K562 (cell line): Measurements from ENCODE around the gene POMGNT1. TPM values are rescaled to one million over a fixed set of nuclear protein-coding genes. Genes with fewer than 3 reads are reported as not detected.

ENCODE experiments used
- ATF1 ChIP-seq, 2 experiments: fragments of 450-650 bp in 1 of 2; IDR thresholded peaks; 2 replicates each; pipeline ENCODE4 v1.6.1; 2016; ENCODE audit warnings: missing compliant biosample characterization in 1 of 2, missing genetic modification characterization in 1 of 2
- CHCHD3 ChIP-seq: fragments of 250-450 bp; sonication (Bioruptor Pico); IDR thresholded peaks from 2 replicates; pipeline ENCODE4 v2.1.2; 2022; ENCODE audit warnings: mild to moderate bottlenecking
- ERF ChIP-seq: fragments of 450-650 bp; formaldehyde crosslinking; IDR thresholded peaks from 2 replicates; pipeline ENCODE4 v1.4.0; 2020; ENCODE audit warnings: mild to moderate bottlenecking, mixed read lengths
- ETS2 ChIP-seq: IDR thresholded peaks from 2 replicates; pipeline ENCODE4 v1.6.1; 2016; ENCODE audit warnings: borderline replicate concordance, missing genetic modification characterization, mild to moderate bottlenecking, moderate library complexity, missing compliant biosample characterization; ENCODE audit not compliant: poor library complexity, severe bottlenecking
- FIP1L1 ChIP-seq: fragments of 200-400 bp; formaldehyde crosslinking; IDR thresholded peaks from 2 replicates; pipeline ENCODE4 v1.6.1; 2018; ENCODE audit warnings: mild to moderate bottlenecking, low read depth, low read length; ENCODE audit not compliant: poor library complexity, severe bottlenecking
- FOXJ3 ChIP-seq: sonication (generic); formaldehyde crosslinking; IDR thresholded peaks from 2 replicates; pipeline ENCODE4 v1.4.0; 2020; ENCODE audit warnings: mild to moderate bottlenecking, missing genetic modification reagents
- HNRNPH1 ChIP-seq: fragments of 200-400 bp; formaldehyde crosslinking; optimal IDR thresholded peaks from 2 replicates; pipeline ENCODE3; 2017; ENCODE audit warnings: low read depth, mild to moderate bottlenecking, low read length, moderate library complexity
- HNRNPUL1 ChIP-seq: fragments of 200-400 bp; formaldehyde crosslinking; IDR thresholded peaks from 2 replicates; pipeline ENCODE4 v1.6.1; 2017; ENCODE audit warnings: low read length
- HOMEZ ChIP-seq: fragments of 250-450 bp; sonication (Bioruptor Pico); IDR thresholded peaks from 2 replicates; pipeline ENCODE4 v1.4.0; 2020; ENCODE audit warnings: mild to moderate bottlenecking, moderate library complexity
- MTA1 ChIP-seq: fragments of 450-650 bp; IDR thresholded peaks from 2 replicates; pipeline ENCODE4 v1.6.1; 2017; ENCODE audit warnings: borderline replicate concordance
- NFIC ChIP-seq: fragments of 450-650 bp; IDR thresholded peaks from 2 replicates; pipeline ENCODE4 v1.6.1; 2017; ENCODE audit warnings: mild to moderate bottlenecking, inconsistent platforms
- PCBP2 ChIP-seq: fragments of 200-400 bp; formaldehyde crosslinking; IDR thresholded peaks from 2 replicates; pipeline ENCODE4 v1.6.1; 2018; ENCODE audit warnings: low read length, low read depth, mild to moderate bottlenecking, moderate library complexity; ENCODE audit not compliant: poor library complexity, severe bottlenecking
- TCF7L2 ChIP-seq: fragments of 150-350 bp; IDR thresholded peaks from 2 replicates; pipeline ENCODE4 v1.6.1; 2016; ENCODE audit warnings: low read depth, mild to moderate bottlenecking, low read length, moderate library complexity
- TEAD2 ChIP-seq: fragments of 450-650 bp; IDR thresholded peaks from 2 replicates; pipeline ENCODE4 v1.6.1; 2016; ENCODE audit warnings: missing genetic modification characterization, control low read depth, missing compliant biosample characterization
- ZBTB2 ChIP-seq: fragments of 450-650 bp; IDR thresholded peaks from 2 replicates; pipeline ENCODE4 v1.6.1; 2016; ENCODE audit warnings: antibody characterized with exemption
- ZNF668 ChIP-seq: fragments of 250-450 bp; sonication (Bioruptor Pico); IDR thresholded peaks from 2 replicates; pipeline ENCODE4 v1.8.0; 2022; ENCODE audit warnings: mild to moderate bottlenecking, inconsistent platforms
- ZNF780A ChIP-seq: fragments of 250-450 bp; sonication (Bioruptor Pico); IDR thresholded peaks from 2 replicates; pipeline ENCODE4 v1.5.0; 2021; ENCODE audit warnings: mild to moderate bottlenecking
- polyA plus RNA-seq, 8 experiments: library from polyadenylated mRNA; depleted of rRNA in 4 of 8; stranded (reverse) in 5 of 8; unstranded in 3 of 8; fragments of >200 nt; fragmentation: Nextera tagmentation in 2 of 8; fragmentation: Illumina TruSeq in 1 of 8; extraction: Ambion mirVana in 2 of 8; extraction: Trizol in 1 of 8; gene quantifications; 2 replicates each; pipeline versions ENCODE4 v1.2.1 to v1.2.3, GENCODE V29; 2011 to 2014; ENCODE audit warnings: inconsistent platforms in 1 of 8, missing spikeins in 1 of 8
- total RNA-seq, 7 experiments: library from RNA; depleted of rRNA in 6 of 7; stranded (reverse); fragments of >200 nt in 6 of 7; fragmentation: Illumina TruSeq in 2 of 7; extraction: Trizol in 2 of 7; gene quantifications; 2 replicates each; pipeline versions ENCODE4 v1.2.1 to v1.2.3, GENCODE V29; 2011 to 2021; ENCODE audit warnings: low replicate concordance in 1 of 7
- TF ChIP-seq, protein P1 (sequence below): fragments of 200-800 bp; sonication (Bioruptor generic); IDR thresholded peaks from 2 replicates; pipeline ENCODE4 v1.6.1; 2016; ENCODE audit warnings: missing genetic modification characterization, missing compliant biosample characterization
- TF ChIP-seq, protein P2 (sequence below): fragments of 450-650 bp; formaldehyde crosslinking; IDR thresholded peaks from 2 replicates; pipeline ENCODE4 v1.4.0; 2022; ENCODE audit warnings: missing genetic modification characterization

The POMGNT1 gene
- total and polyA plus RNA-seq, 9 of the 15 experiments (the other 6 are each of a cell fraction or from before 2014, with no cell fraction given): 14.1 to 58.9 (median 37.8) TPM

GRCh38 chr1:46247436-46248121 is 49.3 kb upstream of the POMGNT1 start, which contains the start of gene RAD54L (continued):
- TF ChIP-seq MTA1 (no peak), NFIC (no peak), TCF7L2 (no peak), FOXJ3 (CRISPR knock-in tag) (no peak), FIP1L1 (no peak), ZNF668 (no peak), PCBP2 (no peak), ATF1 (CRISPR knock-in tag; IDR thresholded peaks at IDR 0.05) (peak; percentile 65; the same call in 1 of the 2 replicates), ATF1 (tag; IDR thresholded peaks at IDR 0.05) (no peak; the same call in 1 of the 2 replicates), ETS2 (tag) (no peak), HNRNPH1 (no peak), HNRNPUL1 (no peak), HOMEZ (CRISPR knock-in tag) (no peak), CHCHD3 (CRISPR knock-in tag) (no peak), ZNF780A (no peak), ZBTB2 (no peak), ERF (CRISPR knock-in tag) (no peak), TEAD2 (no peak)
- TF ChIP-seq, protein P1, sequence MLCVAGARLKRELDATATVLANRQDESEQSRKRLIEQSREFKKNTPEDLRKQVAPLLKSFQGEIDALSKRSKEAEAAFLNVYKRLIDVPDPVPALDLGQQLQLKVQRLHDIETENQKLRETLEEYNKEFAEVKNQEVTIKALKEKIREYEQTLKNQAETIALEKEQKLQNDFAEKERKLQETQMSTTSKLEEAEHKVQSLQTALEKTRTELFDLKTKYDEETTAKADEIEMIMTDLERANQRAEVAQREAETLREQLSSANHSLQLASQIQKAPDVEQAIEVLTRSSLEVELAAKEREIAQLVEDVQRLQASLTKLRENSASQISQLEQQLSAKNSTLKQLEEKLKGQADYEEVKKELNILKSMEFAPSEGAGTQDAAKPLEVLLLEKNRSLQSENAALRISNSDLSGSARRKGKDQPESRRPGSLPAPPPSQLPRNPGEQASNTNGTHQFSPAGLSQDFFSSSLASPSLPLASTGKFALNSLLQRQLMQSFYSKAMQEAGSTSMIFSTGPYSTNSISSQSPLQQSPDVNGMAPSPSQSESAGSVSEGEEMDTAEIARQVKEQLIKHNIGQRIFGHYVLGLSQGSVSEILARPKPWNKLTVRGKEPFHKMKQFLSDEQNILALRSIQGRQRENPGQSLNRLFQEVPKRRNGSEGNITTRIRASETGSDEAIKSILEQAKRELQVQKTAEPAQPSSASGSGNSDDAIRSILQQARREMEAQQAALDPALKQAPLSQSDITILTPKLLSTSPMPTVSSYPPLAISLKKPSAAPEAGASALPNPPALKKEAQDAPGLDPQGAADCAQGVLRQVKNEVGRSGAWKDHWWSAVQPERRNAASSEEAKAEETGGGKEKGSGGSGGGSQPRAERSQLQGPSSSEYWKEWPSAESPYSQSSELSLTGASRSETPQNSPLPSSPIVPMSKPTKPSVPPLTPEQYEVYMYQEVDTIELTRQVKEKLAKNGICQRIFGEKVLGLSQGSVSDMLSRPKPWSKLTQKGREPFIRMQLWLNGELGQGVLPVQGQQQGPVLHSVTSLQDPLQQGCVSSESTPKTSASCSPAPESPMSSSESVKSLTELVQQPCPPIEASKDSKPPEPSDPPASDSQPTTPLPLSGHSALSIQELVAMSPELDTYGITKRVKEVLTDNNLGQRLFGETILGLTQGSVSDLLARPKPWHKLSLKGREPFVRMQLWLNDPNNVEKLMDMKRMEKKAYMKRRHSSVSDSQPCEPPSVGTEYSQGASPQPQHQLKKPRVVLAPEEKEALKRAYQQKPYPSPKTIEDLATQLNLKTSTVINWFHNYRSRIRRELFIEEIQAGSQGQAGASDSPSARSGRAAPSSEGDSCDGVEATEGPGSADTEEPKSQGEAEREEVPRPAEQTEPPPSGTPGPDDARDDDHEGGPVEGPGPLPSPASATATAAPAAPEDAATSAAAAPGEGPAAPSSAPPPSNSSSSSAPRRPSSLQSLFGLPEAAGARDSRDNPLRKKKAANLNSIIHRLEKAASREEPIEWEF (CRISPR knock-in tag): no peak
- TF ChIP-seq, protein P2, sequence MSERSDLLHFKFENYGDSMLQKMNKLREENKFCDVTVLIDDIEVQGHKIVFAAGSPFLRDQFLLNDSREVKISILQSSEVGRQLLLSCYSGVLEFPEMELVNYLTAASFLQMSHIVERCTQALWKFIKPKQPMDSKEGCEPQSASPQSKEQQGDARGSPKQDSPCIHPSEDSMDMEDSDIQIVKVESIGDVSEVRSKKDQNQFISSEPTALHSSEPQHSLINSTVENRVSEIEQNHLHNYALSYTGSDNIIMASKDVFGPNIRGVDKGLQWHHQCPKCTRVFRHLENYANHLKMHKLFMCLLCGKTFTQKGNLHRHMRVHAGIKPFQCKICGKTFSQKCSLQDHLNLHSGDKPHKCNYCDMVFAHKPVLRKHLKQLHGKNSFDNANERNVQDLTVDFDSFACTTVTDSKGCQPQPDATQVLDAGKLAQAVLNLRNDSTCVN (CRISPR knock-in tag): no peak
